Measurements from ENCODE around the gene CD55. TPM values are rescaled to one million over a fixed set of nuclear protein-coding genes. Genes with fewer than 3 reads are reported as not detected.

CD55 gene
- total and polyA plus RNA-seq, 4 donors, result 160 to 293 (median 255) TPM

- ATAC-seq (ENCODE audit: insufficient read depth, low FRiP score), result no peak
- H3K4me3 ChIP-seq, result no peak overlapping the region
- no peaks in the 10 kb centered on the region for H3K9me3 ChIP-seq (ENCODE audit: control insufficient read depth in 4 of 4, insufficient read depth in 3 of 4, low read length in 3 of 4)
- DNase-seq, result no peak
- no peak overlapping the region for H3K27ac ChIP-seq (ENCODE audit: low read depth in 1 of 2, low read length in 1 of 2)
- WGBS, 2 donors, result 50 to 55% methylated on average over 1 of the region's 1 CpG
- no peaks in the 10 kb centered on the region for H3K36me3 ChIP-seq (ENCODE audit: control insufficient read depth in 4 of 4, insufficient read depth in 4 of 4, low read length in 4 of 4)
- H3K27me3 ChIP-seq (ENCODE audit: control insufficient read depth in 3 of 3, insufficient read depth in 3 of 3, low read length in 2 of 3), result no peaks in the 10 kb centered on the region
- TF ChIP-seq CTCF (IDR thresholded peaks at IDR 0.05; ENCODE audit: control extremely low read depth, extremely low read depth), result no peak
- no peak overlapping the region for H3K9ac ChIP-seq (ENCODE audit: insufficient read depth in 1 of 2, low read length in 2 of 2)
- peaks cover 0 to 4% (median 0%) of the 10 kb centered on the region in 5 donors for H3K4me1 ChIP-seq (ENCODE audit: control insufficient read depth in 5 of 5, insufficient read depth in 5 of 5, low read length in 5 of 5)
Observed at GRCh38 chr1:207277241-207277640, 44.2 kb upstream of the CD55 start.

GRCh38 chr1:207279652-207280051, 41.8 kb upstream of the CD55 start:
- Histone ChIP-seq H3K4me1 (ENCODE audit: control insufficient read depth in 5 of 5, insufficient read depth in 5 of 5, low read length in 5 of 5) (peaks cover 0 to 10% (median 0%) of the 10 kb centered on the region in 5 donors), H3K36me3 (ENCODE audit: control insufficient read depth in 4 of 4, insufficient read depth in 4 of 4, low read length in 4 of 4) (no peaks in the 10 kb centered on the region), H3K9me3 (ENCODE audit: control insufficient read depth in 4 of 4, insufficient read depth in 3 of 4, low read length in 3 of 4) (no peaks in the 10 kb centered on the region), H3K27me3 (ENCODE audit: control insufficient read depth in 3 of 3, insufficient read depth in 3 of 3, low read length in 2 of 3) (no peaks in the 10 kb centered on the region), H3K9ac (ENCODE audit: insufficient read depth in 1 of 2, low read length in 2 of 2) (no peak overlapping the region), H3K27ac (ENCODE audit: low read depth in 1 of 2, low read length in 1 of 2) (no peak overlapping the region), H3K4me3 (no peak overlapping the region)
- DNase-seq, result no peak
- 97 to 98% methylated on average over 2 of the region's 2 CpGs for WGBS, 2 donors
- ATAC-seq (ENCODE audit: insufficient read depth, low FRiP score), result no peak
- no peak for TF ChIP-seq CTCF (IDR thresholded peaks at IDR 0.05; ENCODE audit: control extremely low read depth, extremely low read depth)

GRCh38 chr1:207280706-207281105, 40.8 kb upstream of the CD55 start:
- Histone ChIP-seq H3K9ac (ENCODE audit: insufficient read depth in 1 of 2, low read length in 2 of 2) (no peak overlapping the region), H3K36me3 (ENCODE audit: control insufficient read depth in 4 of 4, insufficient read depth in 4 of 4, low read length in 4 of 4) (no peaks in the 10 kb centered on the region), H3K27me3 (ENCODE audit: control insufficient read depth in 3 of 3, insufficient read depth in 3 of 3, low read length in 2 of 3) (no peaks in the 10 kb centered on the region), H3K9me3 (ENCODE audit: control insufficient read depth in 4 of 4, insufficient read depth in 3 of 4, low read length in 3 of 4) (no peaks in the 10 kb centered on the region), H3K4me3 (no peak overlapping the region), H3K4me1 (ENCODE audit: control insufficient read depth in 5 of 5, insufficient read depth in 5 of 5, low read length in 5 of 5) (peaks cover 0 to 10% (median 0%) of the 10 kb centered on the region in 5 donors), H3K27ac (ENCODE audit: low read depth in 1 of 2, low read length in 1 of 2) (no peak overlapping the region)
- DNase-seq, result no peak
- TF ChIP-seq CTCF (IDR thresholded peaks at IDR 0.05; ENCODE audit: control extremely low read depth, extremely low read depth), result no peak
- ATAC-seq (ENCODE audit: insufficient read depth, low FRiP score), result no peak
- 99% methylated on average over 3 of the region's 3 CpGs for WGBS, 2 donors

GRCh38 chr1:207282058-207282457, 39.4 kb upstream of the CD55 start:
- ATAC-seq (ENCODE audit: insufficient read depth, low FRiP score) (no peak), DNase-seq (no peak)
- peaks cover 0 to 10% (median 0%) of the 10 kb centered on the region in 5 donors for H3K4me1 ChIP-seq (ENCODE audit: control insufficient read depth in 5 of 5, insufficient read depth in 5 of 5, low read length in 5 of 5)
- H3K9ac ChIP-seq (ENCODE audit: insufficient read depth in 1 of 2, low read length in 2 of 2), result no peak overlapping the region
- H3K4me3 ChIP-seq, result no peak overlapping the region
- H3K27me3 ChIP-seq (ENCODE audit: control insufficient read depth in 3 of 3, insufficient read depth in 3 of 3, low read length in 2 of 3), result no peaks in the 10 kb centered on the region
- no peak for TF ChIP-seq CTCF (IDR thresholded peaks at IDR 0.05; ENCODE audit: control extremely low read depth, extremely low read depth)
- H3K36me3 ChIP-seq (ENCODE audit: control insufficient read depth in 4 of 4, insufficient read depth in 4 of 4, low read length in 4 of 4), result no peaks in the 10 kb centered on the region
- WGBS, 2 donors, result 42 to 57% methylated on average over 2 of the region's 2 CpGs
- H3K27ac ChIP-seq (ENCODE audit: low read depth in 1 of 2, low read length in 1 of 2), result no peak overlapping the region
- H3K9me3 ChIP-seq (ENCODE audit: control insufficient read depth in 4 of 4, insufficient read depth in 3 of 4, low read length in 3 of 4), result no peaks in the 10 kb centered on the region
